ENCODE results near the gene POMT1. TPM values are rescaled to one million over a fixed set of nuclear protein-coding genes. Genes with fewer than 3 reads are reported as not detected.

Gene POMT1
- total and polyA plus RNA-seq, 2 of the 8 experiments (the other 6 are each of a cell fraction or from before 2014, with no cell fraction given) = 22.3 to 33.2 TPM

GRCh38 chr9:131525643-131526565 is 23.2 kb downstream of the POMT1 start:
- ChIA-PET POLR2A (ENCODE audit: partially characterized antibody) (interaction anchor here (0.6 to 5.0 kb wide), 9 partner anchors 7 to 173 kb away, joined by 3 to 22 read pairs (median 3); no protein-coding TSS in a partner anchor), CTCF (ENCODE audit: partially characterized antibody) (interaction anchor here (1.1 kb wide), 1 partner anchor 65 kb away, joined by 3 read pairs; no protein-coding TSS in a partner anchor)
- Histone ChIP-seq H2AK5ac (ENCODE audit: low read depth, low read length) (no peak overlapping the region), H3K79me2 (ENCODE audit: control insufficient read depth in 1 of 2, insufficient read depth in 2 of 2, low read length in 2 of 2) (peaks cover 0 to 6% of the 10 kb centered on the region in 2 experiments; a peak in 1 of 4 replicates), H3K27ac (ENCODE audit: low read depth, low read length) (no peak overlapping the region), H2BK15ac (ENCODE audit: low read length) (no peak overlapping the region), H2AFZ (ENCODE audit: low read length) (no peak overlapping the region), H4K5ac (ENCODE audit: insufficient read length, low read depth, low read length) (no peak overlapping the region), H3K9me3 (ENCODE audit: insufficient read depth in 2 of 2, low read depth in 1 of 2, low read length in 1 of 2) (no peaks in the 10 kb centered on the region), H3K9ac (replicated peaks in 1 of 4; ENCODE audit: extremely low read depth in 1 of 4, low read depth in 3 of 4, low read length in 3 of 4) (no peak overlapping the region), H2BK5ac (ENCODE audit: low read depth, low read length) (no peak overlapping the region), H3K4me1 (replicated peaks in 1 of 4; ENCODE audit: control insufficient read depth in 3 of 4, insufficient read depth in 4 of 4, low read length in 3 of 4) (peaks cover 0 to 6% (median 4%) of the 10 kb centered on the region in 4 experiments; a peak in 6 of 7 replicates), H3K4ac (replicated peaks; ENCODE audit: insufficient read length, low read depth, low read length) (no peak overlapping the region), H3K14ac (ENCODE audit: insufficient read length) (no peak overlapping the region), H4K20me1 (replicated peaks in 1 of 2; ENCODE audit: control insufficient read depth in 1 of 2, insufficient read depth in 2 of 2, low read length in 2 of 2) (peaks cover 5 to 9% of the 10 kb centered on the region in 2 experiments), H3K4me3 (ENCODE audit: extremely low read depth in 1 of 4, insufficient read depth in 2 of 4, low read depth in 3 of 4, low read length in 4 of 4) (no peak overlapping the region), H3K23me2 (ENCODE audit: low read depth, low read length) (peaks cover 5% of the 10 kb centered on the region; the same call in 1 of the 2 replicates), H3K4me2 (ENCODE audit: insufficient read depth in 1 of 2, low read depth in 2 of 2, low read length in 2 of 2) (no peak overlapping the region), H2BK12ac (ENCODE audit: low read depth, low read length) (no peak overlapping the region), H3K18ac (ENCODE audit: extremely low read depth, low read length) (no peak overlapping the region), H3K36me3 (ENCODE audit: control insufficient read depth in 2 of 4, insufficient read depth in 4 of 4, low read length in 3 of 4) (peaks cover 18 to 63% (median 43%) of the 10 kb centered on the region in 4 experiments; a peak in 7 of 8 replicates), H3K23ac (ENCODE audit: insufficient read length) (no peak overlapping the region), H3K79me1 (ENCODE audit: low read depth, low read length) (0 out of 2 replicates have a peak, but pooled peaks cover 4% of the 10 kb centered on the region), H3K56ac (replicated peaks; ENCODE audit: insufficient read length, low read depth, low read length) (no peak overlapping the region), H2BK20ac (ENCODE audit: low read length) (no peak overlapping the region), H4K8ac (ENCODE audit: extremely low read depth, insufficient read depth, low read length) (no peak overlapping the region), H2BK120ac (replicated peaks; ENCODE audit: low read depth, low read length) (no peak overlapping the region), H3K27me3 (replicated peaks in 1 of 4; ENCODE audit: control insufficient read depth in 3 of 4, extremely low read depth in 1 of 4, insufficient read depth in 3 of 4, low read length in 3 of 4) (no peaks in the 10 kb centered on the region), H4K91ac (replicated peaks; ENCODE audit: insufficient read length, low read length) (no peak overlapping the region)
- 90% methylated on average over 19 of the region's 19 CpGs; no CpG with 5 or more reads in 1 of the 2 experiments for WGBS, 2 experiments (ENCODE audit: extremely low coverage in 1 of 2, insufficient coverage in 1 of 2, insufficient read length in 1 of 2, insufficient replicate concordance in 2 of 2, low coverage in 1 of 2, low lambda C conversion rate in 2 of 2, missing lambda C conversion rate in 1 of 2)
- FAIRE-seq (no peak), DNase-seq (ENCODE audit: low read depth in 1 of 2, low spot score in 2 of 2) (no peak)
- TF ChIP-seq RNF2 (IDR thresholded peaks at IDR 0.05; ENCODE audit: borderline replicate concordance, low read depth, low read length, missing control alignments, poor library complexity, severe bottlenecking) (no peak), GABPA (IDR thresholded peaks at IDR 0.05; ENCODE audit: borderline replicate concordance, insufficient read depth, low read length) (no peak), CHD1 (IDR thresholded peaks at IDR 0.05; ENCODE audit: low read depth, low read length) (no peak), CHD2 (IDR thresholded peaks at IDR 0.05; ENCODE audit: low read length) (no peak), HDAC2 (IDR thresholded peaks at IDR 0.05; ENCODE audit: borderline replicate concordance in 1 of 2, low read depth in 2 of 2, low read length in 2 of 2) (no peak), SIX5 (IDR thresholded peaks at IDR 0.05; ENCODE audit: low read depth, low read length) (no peak), GTF2F1 (IDR thresholded peaks at IDR 0.05; ENCODE audit: borderline replicate concordance, low read depth, low read length) (no peak), HDAC6 (IDR thresholded peaks at IDR 0.05; ENCODE audit: low read depth, low read length) (no peak), TCF12 (IDR thresholded peaks at IDR 0.05; ENCODE audit: low read depth, low read length) (no peak), ZNF274 (IDR thresholded peaks at IDR 0.05; ENCODE audit: borderline replicate concordance, extremely low read depth, low read length) (no peak), KDM5A (IDR thresholded peaks at IDR 0.05; ENCODE audit: low read length) (no peak)
